NCI-H82 treated with DMSO at 0.1 percent for 48 hours (cell line): Measurements from ENCODE around the gene PLXDC2.

Experiments used
- DNase-seq: peaks from one replicate; lab custom pipeline; 2025; ENCODE audit not compliant: unreplicated experiment; lab: John Stamatoyannopoulos, UW

Gene PLXDC2

GRCh38 chr10:20254078-20254477, 437.8 kb downstream of the PLXDC2 start:
- DNase-seq: no peak

- no peak for DNase-seq
Observed at GRCh38 chr10:20254497-20254896, 438.3 kb downstream of the PLXDC2 start.

GRCh38 chr10:20256969-20257368, 440.7 kb downstream of the PLXDC2 start:
- no peak for DNase-seq

- DNase-seq: no peak
Observed at GRCh38 chr10:20257422-20257821, 441.2 kb downstream of the PLXDC2 start.

- DNase-seq: no peak
Observed at GRCh38 chr10:20265146-20265545, 448.9 kb downstream of the PLXDC2 start.

GRCh38 chr10:20267734-20268133, 451.5 kb downstream of the PLXDC2 start:
- DNase-seq: no peak

GRCh38 chr10:20271490-20271889, 455.3 kb downstream of the PLXDC2 start:
- DNase-seq: no peak

- no peak for DNase-seq
Observed at GRCh38 chr10:20272608-20273007, 456.4 kb downstream of the PLXDC2 start.

- no peak for DNase-seq
Observed at GRCh38 chr10:20274571-20274970, 458.3 kb downstream of the PLXDC2 start.

- no peak for DNase-seq
Observed at GRCh38 chr10:20276127-20276979, 460.1 kb downstream of the PLXDC2 start.

GRCh38 chr10:20277820-20278219, 461.6 kb downstream of the PLXDC2 start:
- no peak for DNase-seq

GRCh38 chr10:20281579-20281978, 465.3 kb downstream of the PLXDC2 start:
- DNase-seq: no peak

GRCh38 chr10:20287586-20287985, 471.4 kb downstream of the PLXDC2 start:
- no peak for DNase-seq

GRCh38 chr10:20288060-20288459, 471.8 kb downstream of the PLXDC2 start:
- DNase-seq: no peak

GRCh38 chr10:20289070-20289828, 473.0 kb downstream of the PLXDC2 start:
- no peak for DNase-seq

GRCh38 chr10:20298417-20298816, 482.2 kb downstream of the PLXDC2 start:
- no peak for DNase-seq

GRCh38 chr10:20299034-20299736, 483.0 kb downstream of the PLXDC2 start:
- DNase-seq: no peak

GRCh38 chr10:20300735-20301134, 484.5 kb downstream of the PLXDC2 start:
- DNase-seq: no peak

- no peak for DNase-seq
Observed at GRCh38 chr10:20302033-20302432, 485.8 kb downstream of the PLXDC2 start.

GRCh38 chr10:20303453-20304152, 487.4 kb downstream of the PLXDC2 start:
- no peak for DNase-seq

GRCh38 chr10:20313665-20314064, 497.4 kb downstream of the PLXDC2 start:
- no peak for DNase-seq
